Karpas-422 (cell line): ENCODE results near the gene SLC7A5. TPM values are rescaled to one million over a fixed set of nuclear protein-coding genes. Genes with fewer than 3 reads are reported as not detected.

Source experiments
- DNase-seq: peaks from one replicate; pipeline ENCODE4 v3.0.0-alpha.2; 2015
- H2AFZ ChIP-seq: fragments of 200-600 bp; sonication (generic); 2 replicates; pipeline ENCODE4 v1.6.1; 2014; ENCODE audit warnings: antibody characterized with exemption, low read length, mixed read lengths
- H3K27ac ChIP-seq: fragments of 200-600 bp; sonication (generic); 2 replicates; pipeline ENCODE4 v1.5.1; 2014; ENCODE audit warnings: mild to moderate bottlenecking, low read length, moderate library complexity
- H3K27me3 ChIP-seq: fragments of 200-600 bp; sonication (generic); 2 replicates; pipeline ENCODE4 v1.6.1; 2014; ENCODE audit warnings: low read length, mixed read lengths
- H3K36me3 ChIP-seq: fragments of 200-600 bp; sonication (generic); 2 replicates; pipeline ENCODE4 v1.6.1; 2014; ENCODE audit warnings: low read length, mixed read lengths; ENCODE audit not compliant: insufficient read depth
- H3K4me1 ChIP-seq: fragments of 200-600 bp; sonication (generic); 2 replicates; pipeline ENCODE4 v1.6.1; 2014; ENCODE audit warnings: mild to moderate bottlenecking, low read length, mixed read lengths
- H3K4me2 ChIP-seq: fragments of 200-600 bp; sonication (generic); 2 replicates; pipeline ENCODE4 v1.6.1; 2014; ENCODE audit warnings: low read length, low read depth, mild to moderate bottlenecking; ENCODE audit not compliant: poor library complexity, severe bottlenecking
- H3K4me3 ChIP-seq: fragments of 200-600 bp; sonication (generic); 2 replicates; pipeline ENCODE4 v1.5.1; 2014; ENCODE audit warnings: mild to moderate bottlenecking, antibody characterized with exemption, low read length, mixed read lengths
- H3K79me2 ChIP-seq: fragments of 200-600 bp; sonication (generic); 2 replicates; pipeline ENCODE4 v1.6.1; 2014; ENCODE audit warnings: mild to moderate bottlenecking, low read length, mixed read lengths
- H3K9ac ChIP-seq: fragments of 200-600 bp; sonication (generic); 2 replicates; pipeline ENCODE4 v1.6.0; 2014; ENCODE audit warnings: low read length
- H3K9me2 ChIP-seq: fragments of 200-600 bp; sonication (generic), shearing (Covaris generic); replicated peaks from 2 replicates; pipeline ENCODE4 v1.6.0; 2014; ENCODE audit warnings: mild to moderate bottlenecking, low read length, moderate library complexity; ENCODE audit not compliant: insufficient read depth
- H3K9me3 ChIP-seq: fragments of 300-700, 200-600 bp; sonication (generic); 2 replicates; pipeline ENCODE4 v1.6.1; 2014; ENCODE audit warnings: low read length, mixed read lengths
- H4K20me1 ChIP-seq: fragments of 200-600 bp; sonication (generic); 2 replicates; pipeline ENCODE4 v1.6.1; 2014; ENCODE audit warnings: mild to moderate bottlenecking, antibody characterized with exemption, low read length, low read depth; ENCODE audit not compliant: insufficient read depth
- total RNA-seq: library from RNA; depleted of rRNA; stranded (reverse); fragments of >200 nt; shearing (Covaris generic); gene quantifications from 2 replicates; pipeline ENCODE4 v1.2.3, GENCODE V29; 2014; ENCODE audit warnings: low replicate concordance

Gene SLC7A5
- total RNA-seq, 1 experiment from 2014 or later = 163 TPM

DNA sequence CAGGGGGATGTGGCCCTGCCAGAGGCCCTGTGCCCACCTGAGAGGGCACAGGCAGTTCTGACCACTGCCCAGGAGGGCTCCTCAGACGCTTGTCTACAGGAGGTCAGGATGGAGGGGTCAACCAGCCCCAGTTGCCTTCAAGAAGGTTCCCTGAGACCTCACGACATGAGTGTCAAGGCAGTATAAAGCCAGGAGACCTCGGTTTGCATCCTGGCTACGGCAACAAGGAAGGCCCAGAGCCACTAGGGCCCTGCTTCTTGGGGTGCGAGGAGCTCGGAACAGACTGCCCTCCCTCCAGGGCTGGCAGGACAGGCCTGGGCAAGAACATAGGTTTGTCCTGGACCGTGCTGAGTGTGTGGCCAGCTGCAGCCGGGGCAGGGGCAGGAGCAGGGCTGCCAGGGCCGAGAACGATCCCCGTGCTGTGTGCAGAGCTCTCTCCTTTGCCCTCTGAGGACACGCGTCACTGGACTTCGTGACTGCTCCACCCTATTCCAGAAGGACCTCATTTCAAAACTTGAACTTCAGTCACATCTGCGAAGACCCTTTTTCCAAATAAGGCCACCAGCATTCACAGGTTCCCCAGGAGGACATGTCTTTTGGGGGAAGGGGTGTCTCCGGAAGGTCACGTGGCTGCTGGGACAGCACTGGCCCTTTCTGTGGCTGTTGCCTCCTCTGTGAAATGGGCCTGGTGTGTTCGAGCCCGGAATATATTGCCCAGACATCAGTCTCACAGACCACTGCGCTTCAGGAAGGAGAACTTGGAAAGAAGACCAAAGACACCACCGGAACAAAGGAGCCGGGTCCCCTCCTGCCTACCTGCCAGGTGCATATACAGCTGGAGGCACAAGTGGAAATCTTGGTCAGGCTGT, 27.7 kb downstream of the SLC7A5 start:
- Histone ChIP-seq H3K27ac (0 out of 2 replicates have a peak overlapping the region, but pooled peaks have one; percentile 8), H2AFZ (no peak overlapping the region), H3K36me3 (peaks cover 62% of the 10 kb centered on the region), H3K4me3 (no peak overlapping the region), H3K4me1 (peaks cover 99% of the 10 kb centered on the region), H3K4me2 (no peak overlapping the region), H4K20me1 (peaks cover 82% of the 10 kb centered on the region), H3K79me2 (peaks cover 49% of the 10 kb centered on the region), H3K9me2 (no peaks in the 10 kb centered on the region), H3K9me3 (no peaks in the 10 kb centered on the region), H3K27me3 (no peaks in the 10 kb centered on the region), H3K9ac (no peak overlapping the region)
- DNase-seq = no peak

DNA sequence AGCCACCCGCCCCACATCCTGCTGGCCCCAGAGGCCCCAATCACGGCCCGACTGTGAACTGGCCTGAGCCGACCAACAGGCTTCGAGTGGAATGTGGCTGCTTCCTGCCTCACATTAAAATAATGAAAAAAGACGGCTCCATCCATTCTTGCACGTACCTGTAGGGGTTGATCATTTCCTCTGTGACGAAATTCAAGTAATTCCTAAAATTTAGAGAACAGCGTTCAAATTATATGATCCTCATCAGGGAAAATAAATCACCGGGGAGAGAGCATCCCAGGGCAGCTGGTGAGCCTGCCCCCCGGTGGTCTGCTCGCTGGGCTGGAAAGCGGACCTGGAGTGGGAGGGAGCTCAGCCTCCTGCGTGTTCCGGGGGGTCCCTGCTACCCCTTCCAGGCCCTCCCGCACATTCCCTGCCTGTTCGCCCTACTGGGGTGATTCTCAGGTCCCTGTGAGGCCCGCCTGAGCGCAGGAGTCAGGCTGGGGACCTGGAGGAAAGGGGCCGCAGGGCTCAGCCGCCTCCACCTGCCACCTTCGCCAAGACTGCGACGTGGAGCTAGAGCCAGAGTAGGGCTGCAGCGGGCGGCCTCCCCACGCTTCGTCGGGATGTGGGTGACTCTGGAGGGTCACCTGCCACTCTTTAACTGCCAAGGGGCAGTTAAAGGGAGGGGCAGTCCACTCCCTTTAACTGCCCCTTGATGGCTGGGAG, 28.9 kb downstream of the SLC7A5 start:
- peaks cover 66% of the 10 kb centered on the region for H3K36me3 ChIP-seq
- no peak overlapping the region for H3K27ac ChIP-seq
- no peaks in the 10 kb centered on the region for H3K9me2 ChIP-seq

DNA sequence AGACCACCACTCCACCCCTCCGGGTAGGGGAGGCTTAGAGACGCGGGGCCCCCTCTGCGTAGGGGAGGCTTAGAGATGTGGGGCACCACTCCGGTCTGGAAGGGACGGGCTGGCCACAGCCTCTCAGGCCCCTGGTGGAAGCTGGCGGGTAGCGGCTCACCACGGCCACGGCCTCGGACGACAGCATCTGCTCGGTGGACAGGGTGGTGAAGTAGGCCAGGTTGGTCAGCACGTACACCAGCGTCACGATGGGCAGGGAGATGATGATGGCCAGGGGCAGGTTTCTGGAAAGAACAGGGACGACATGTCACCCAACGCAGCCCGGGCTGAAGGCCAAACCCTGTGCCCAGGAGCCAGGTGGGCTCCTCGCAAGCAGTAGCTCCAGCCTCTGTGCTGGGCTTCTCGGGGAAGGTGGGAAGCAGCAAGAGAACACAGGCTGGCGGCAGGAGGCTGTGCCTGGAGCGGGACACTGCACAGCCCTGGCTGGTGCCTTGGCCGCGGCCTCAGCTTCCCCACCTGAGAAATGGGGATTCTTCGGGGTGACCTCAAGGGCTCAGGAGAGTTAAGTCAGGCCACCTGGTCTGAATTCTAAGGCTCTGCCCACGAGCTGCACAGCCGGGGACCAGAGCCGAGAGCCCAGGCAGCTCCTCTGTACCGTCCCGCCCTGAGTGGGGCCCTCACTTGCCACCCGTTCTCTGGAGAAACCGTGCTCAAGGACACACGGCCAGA, 29.6 kb downstream of the SLC7A5 start:
- no peak overlapping the region for H3K4me2 ChIP-seq
- H3K27ac ChIP-seq = no peak overlapping the region
- H2AFZ ChIP-seq = no peak overlapping the region
- no peaks in the 10 kb centered on the region for H3K9me2 ChIP-seq
- peaks cover 100% of the 10 kb centered on the region for H3K4me1 ChIP-seq
- DNase-seq = no peak
- H3K79me2 ChIP-seq = peaks cover 33% of the 10 kb centered on the region
- peaks cover 67% of the 10 kb centered on the region for H3K36me3 ChIP-seq
- no peak overlapping the region for H3K9ac ChIP-seq
- H3K27me3 ChIP-seq = no peaks in the 10 kb centered on the region
- no peak overlapping the region for H3K4me3 ChIP-seq
- peaks cover 82% of the 10 kb centered on the region for H4K20me1 ChIP-seq
- no peaks in the 10 kb centered on the region for H3K9me3 ChIP-seq

More for the DNA sequence above, 28.9 kb downstream of the SLC7A5 start:
- Histone ChIP-seq H3K4me2 (no peak overlapping the region), H4K20me1 (peaks cover 81% of the 10 kb centered on the region), H3K4me3 (no peak overlapping the region), H3K79me2 (peaks cover 38% of the 10 kb centered on the region), H3K9me3 (no peaks in the 10 kb centered on the region), H3K27me3 (no peaks in the 10 kb centered on the region), H3K9ac (no peak overlapping the region), H3K4me1 (peaks cover 99% of the 10 kb centered on the region), H2AFZ (no peak overlapping the region)
- no peak for DNase-seq

DNA sequence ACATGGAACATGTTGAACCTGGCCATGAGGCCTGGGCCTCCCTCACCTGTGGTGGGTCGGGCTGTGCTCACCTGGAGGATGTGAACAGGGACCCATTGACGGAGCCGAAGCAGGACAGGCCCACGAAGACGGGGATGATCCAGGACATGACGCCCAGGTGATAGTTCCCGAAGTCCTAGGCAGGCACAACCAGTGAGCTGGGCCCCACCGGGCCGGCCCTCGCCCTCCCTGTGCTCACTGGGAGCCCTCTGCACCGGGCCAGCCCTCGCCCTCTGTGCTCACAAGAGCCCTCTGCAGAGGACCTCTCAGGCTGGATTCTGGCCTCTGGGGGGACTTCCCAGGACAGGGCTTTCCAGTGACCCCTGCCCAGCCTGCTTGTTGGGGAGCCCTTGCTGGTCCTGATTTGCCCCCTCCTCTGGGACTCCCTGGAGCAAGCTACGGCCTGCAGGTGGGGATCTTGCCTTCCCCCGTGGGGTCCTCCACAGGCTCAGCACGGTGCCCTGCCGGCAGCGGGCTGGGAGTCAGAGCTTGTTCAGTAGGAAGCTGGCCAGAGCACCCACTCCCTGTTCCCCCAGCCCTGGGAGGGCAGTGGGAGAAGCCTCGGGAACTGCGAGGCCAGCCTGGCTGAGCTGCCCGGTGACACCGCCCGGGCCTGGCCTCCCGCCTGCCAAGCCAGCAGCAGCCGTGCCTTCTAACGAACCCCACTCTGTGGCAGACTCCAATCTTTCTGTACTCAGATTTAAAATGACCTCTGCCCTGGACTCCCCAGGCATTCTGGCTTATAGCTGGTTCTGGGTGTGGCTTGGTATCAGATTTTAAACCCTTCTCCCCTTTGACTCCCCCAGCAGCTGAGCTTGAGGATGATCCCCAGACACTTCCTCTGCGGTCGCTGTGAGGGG, 30.4 kb downstream of the SLC7A5 start:
- DNase-seq = no peak
- H3K36me3 ChIP-seq = peaks cover 72% of the 10 kb centered on the region
- peaks cover 100% of the 10 kb centered on the region for H3K4me1 ChIP-seq
- H3K79me2 ChIP-seq = peaks cover 24% of the 10 kb centered on the region
- H3K9ac ChIP-seq = no peak overlapping the region
- no peaks in the 10 kb centered on the region for H3K27me3 ChIP-seq
- peaks cover 80% of the 10 kb centered on the region for H4K20me1 ChIP-seq
- no peaks in the 10 kb centered on the region for H3K9me3 ChIP-seq
- no peak overlapping the region for H3K4me3 ChIP-seq
- no peaks in the 10 kb centered on the region for H3K9me2 ChIP-seq
- H3K27ac ChIP-seq = no peak overlapping the region; the same call in 1 of the 2 replicates
- H3K4me2 ChIP-seq = no peak overlapping the region
- H2AFZ ChIP-seq = no peak overlapping the region

DNA sequence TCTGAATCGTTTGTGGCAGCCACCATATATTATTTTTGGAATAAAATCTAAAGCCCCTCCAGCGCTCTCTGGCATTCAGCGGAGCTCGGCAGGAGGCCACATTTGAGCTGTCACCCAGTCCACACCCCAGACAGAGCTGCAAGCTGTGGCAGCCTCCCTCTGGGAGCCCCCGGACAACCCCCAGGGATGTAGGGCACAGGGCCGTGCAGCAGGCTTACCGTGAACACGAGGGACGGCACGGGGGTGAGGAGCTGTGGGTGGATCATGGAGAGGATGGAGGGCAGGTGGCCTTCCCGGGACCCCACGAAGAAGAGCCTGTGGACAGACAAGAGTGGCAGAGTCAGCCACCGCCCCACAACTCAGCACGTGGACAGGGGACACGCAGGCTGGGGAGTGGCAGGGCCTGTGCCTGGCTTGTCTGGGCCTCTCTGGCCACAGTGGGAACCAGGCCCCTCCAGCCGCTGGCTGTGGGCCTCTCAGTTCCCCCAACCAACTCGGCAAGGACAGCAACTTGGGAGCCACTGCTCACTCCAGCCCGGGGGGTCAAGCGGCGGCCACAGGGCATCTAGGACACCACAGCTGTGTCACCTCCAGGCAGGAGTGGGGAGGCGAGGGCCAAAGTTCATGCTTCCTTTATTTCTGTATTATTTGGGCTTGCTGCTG, 31.5 kb downstream of the SLC7A5 start:
- H3K4me3 ChIP-seq = no peak overlapping the region
- H2AFZ ChIP-seq = no peak overlapping the region
- H3K79me2 ChIP-seq = peaks cover 15% of the 10 kb centered on the region
- H4K20me1 ChIP-seq = peaks cover 70% of the 10 kb centered on the region
- no peak for DNase-seq
- no peak overlapping the region; the same call in 1 of the 2 replicates for H3K27ac ChIP-seq
- H3K36me3 ChIP-seq = peaks cover 69% of the 10 kb centered on the region
- no peaks in the 10 kb centered on the region for H3K9me2 ChIP-seq
- no peak overlapping the region for H3K9ac ChIP-seq
- no peak overlapping the region for H3K4me2 ChIP-seq
- no peaks in the 10 kb centered on the region for H3K9me3 ChIP-seq
- no peaks in the 10 kb centered on the region for H3K27me3 ChIP-seq
- peaks cover 100% of the 10 kb centered on the region for H3K4me1 ChIP-seq

DNA sequence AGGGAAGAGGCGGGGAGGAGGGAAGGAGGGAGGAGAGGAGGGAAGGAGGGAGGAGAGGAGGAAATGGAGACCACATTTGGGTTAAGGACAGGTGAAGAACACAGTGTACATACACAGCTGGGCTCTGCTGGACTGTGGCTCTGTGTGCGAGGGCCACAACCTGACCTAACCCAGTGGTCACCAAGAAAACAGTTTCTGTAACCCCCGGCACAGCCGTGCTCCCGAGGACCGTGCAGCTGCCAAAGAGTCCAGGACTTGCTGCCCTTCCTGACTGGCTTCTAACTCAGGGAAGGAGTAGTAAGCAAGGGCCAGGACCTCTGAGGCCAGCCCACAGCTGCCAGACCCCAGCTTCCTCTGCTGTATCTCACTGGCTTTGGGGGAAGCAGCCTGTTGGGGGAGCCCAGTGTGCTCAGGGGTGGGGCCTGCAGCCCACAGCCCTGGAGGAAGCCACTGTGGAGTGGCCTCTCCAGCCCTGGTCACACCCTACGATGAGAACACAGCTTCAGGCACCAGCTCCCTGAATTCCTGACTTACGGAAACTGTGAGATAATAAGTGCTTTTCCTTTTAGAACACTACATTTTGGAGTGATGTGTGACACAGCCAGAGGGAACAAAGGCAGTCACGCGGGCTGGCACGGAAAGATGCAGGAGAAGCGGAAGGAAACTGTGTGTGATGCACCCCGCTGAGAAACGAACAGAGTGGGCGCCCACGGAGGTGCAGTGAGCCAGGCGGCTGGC, 32.3 kb downstream of the SLC7A5 start:
- Histone ChIP-seq H3K4me1 (peaks cover 100% of the 10 kb centered on the region), H3K27me3 (no peaks in the 10 kb centered on the region), H3K36me3 (peaks cover 69% of the 10 kb centered on the region), H2AFZ (no peak overlapping the region), H3K4me3 (no peak overlapping the region), H3K27ac (no peak overlapping the region), H3K79me2 (peaks cover 8% of the 10 kb centered on the region; the same call in 1 of the 2 replicates), H3K9ac (no peak overlapping the region), H3K4me2 (no peak overlapping the region), H3K9me3 (no peaks in the 10 kb centered on the region), H4K20me1 (peaks cover 66% of the 10 kb centered on the region), H3K9me2 (no peaks in the 10 kb centered on the region)
- DNase-seq = no peak
